K562 (cell line): ENCODE results near the gene HTR2A. TPM values are rescaled to one million over a fixed set of nuclear protein-coding genes. Genes with fewer than 3 reads are reported as not detected.

Experiments used
- ATF6 ChIP-seq: sonication (generic); formaldehyde crosslinking; IDR thresholded peaks from 2 replicates; pipeline ENCODE4 v1.4.0; 2020; ENCODE audit warnings: mild to moderate bottlenecking, missing genetic modification reagents
- C11orf30 ChIP-seq: fragments of 450-650 bp; IDR thresholded peaks from 2 replicates; pipeline ENCODE4 v1.6.1; 2016; ENCODE audit warnings: low read depth, mild to moderate bottlenecking
- CREM ChIP-seq: IDR thresholded peaks from 2 replicates; pipeline ENCODE4 v1.6.1; 2014; ENCODE audit warnings: antibody characterized with exemption, low read depth
- CTBP1 ChIP-seq: fragments of 450-650 bp; IDR thresholded peaks from 2 replicates; pipeline ENCODE4 v1.6.1; 2016; ENCODE audit warnings: borderline replicate concordance
- ESRRB ChIP-seq: fragments of 250-450 bp; sonication (Bioruptor Pico); IDR thresholded peaks from 2 replicates; pipeline ENCODE4 v1.5.0; 2020; ENCODE audit warnings: mild to moderate bottlenecking, moderate library complexity, borderline replicate concordance
- GABPB1 ChIP-seq: sonication (generic); formaldehyde crosslinking; IDR thresholded peaks from 2 replicates; pipeline ENCODE4 v1.8.0; 2022; ENCODE audit warnings: mild to moderate bottlenecking, missing genetic modification reagents
- KDM5B ChIP-seq: fragments of 200-600 bp; sonication (generic); IDR thresholded peaks from 2 replicates; pipeline ENCODE4 v1.6.1; 2012; ENCODE audit warnings: low read depth, mild to moderate bottlenecking, moderate library complexity, low read length, control low read depth, inconsistent platforms; ENCODE audit not compliant: insufficient replicate concordance
- MEF2D ChIP-seq: conservative IDR thresholded peaks from 2 replicates; pipeline ENCODE4 v1.6.1; 2016; ENCODE audit warnings: low read depth, missing genetic modification characterization, missing compliant biosample characterization
- NFATC3 ChIP-seq: fragments of 450-650 bp; IDR thresholded peaks from 2 replicates; pipeline ENCODE4 v1.6.1; 2017; ENCODE audit warnings: mild to moderate bottlenecking
- NFRKB ChIP-seq: fragments of 450-650 bp; IDR thresholded peaks from 2 replicates; pipeline ENCODE4 v1.6.1; 2016; ENCODE audit warnings: low read depth
- NR2C2 ChIP-seq, 2 experiments: fragments of 200-800 bp in 1 of 2; sonication (Bioruptor generic) in 1 of 2; sonication (generic) in 1 of 2; formaldehyde crosslinking in 1 of 2; IDR thresholded peaks; 2 replicates each; pipeline versions ENCODE4 v1.6.1 to v1.8.0; 2016 to 2022; ENCODE audit warnings: mild to moderate bottlenecking in 1 of 2, missing compliant biosample characterization in 1 of 2, missing genetic modification characterization in 1 of 2, missing genetic modification reagents in 1 of 2
- PHF20 ChIP-seq: fragments of 450-650 bp; IDR thresholded peaks from 2 replicates; pipeline ENCODE4 v1.6.1; 2018; ENCODE audit not compliant: partially characterized antibody
- RB1 ChIP-seq: fragments of 450-650 bp; IDR thresholded peaks from 2 replicates; pipeline ENCODE4 v1.6.1; 2017; ENCODE audit warnings: low read depth, mild to moderate bottlenecking
- RBBP5 ChIP-seq: fragments of 200-600 bp; sonication (generic); IDR thresholded peaks from 2 replicates; pipeline ENCODE4 v1.6.1; 2012; ENCODE audit warnings: borderline replicate concordance, mild to moderate bottlenecking, low read length, control low read depth, inconsistent platforms; ENCODE audit not compliant: insufficient read depth, poor library complexity, severe bottlenecking
- SAFB ChIP-seq: fragments of 200-400 bp; formaldehyde crosslinking; IDR thresholded peaks from 2 replicates; pipeline ENCODE4 v1.6.1; 2017; ENCODE audit warnings: low read depth, low read length, borderline replicate concordance
- TAF15 ChIP-seq: fragments of 200-400 bp; formaldehyde crosslinking; IDR thresholded peaks from 2 replicates; pipeline ENCODE4 v1.6.1; 2017; ENCODE audit warnings: mild to moderate bottlenecking, low read depth, low read length, moderate library complexity
- ZNF24 ChIP-seq: fragments of 450-650 bp; IDR thresholded peaks from 2 replicates; pipeline ENCODE4 v1.6.1; 2016
- ZNF584 ChIP-seq: fragments of 200-800 bp; sonication (Bioruptor generic); IDR thresholded peaks from 2 replicates; pipeline ENCODE4 v1.6.1; 2016; ENCODE audit warnings: low read depth, mild to moderate bottlenecking, missing genetic modification characterization, missing compliant biosample characterization
- ZNF592 ChIP-seq: fragments of 450-650 bp; IDR thresholded peaks from 2 replicates; pipeline ENCODE4 v1.6.1; 2017; ENCODE audit warnings: antibody characterized with exemption, mild to moderate bottlenecking
- ZNF655 ChIP-seq: fragments of 250-450 bp; sonication (Bioruptor Pico); IDR thresholded peaks from 2 replicates; pipeline ENCODE4 v1.5.0; 2021
- polyA plus RNA-seq, 8 experiments: library from polyadenylated mRNA; depleted of rRNA in 4 of 8; stranded (reverse) in 5 of 8; unstranded in 3 of 8; fragments of >200 nt; fragmentation: Nextera tagmentation in 2 of 8; fragmentation: Illumina TruSeq in 1 of 8; extraction: Ambion mirVana in 2 of 8; extraction: Trizol in 1 of 8; gene quantifications; 2 replicates each; pipeline versions ENCODE4 v1.2.1 to v1.2.3, GENCODE V29; 2011 to 2014; ENCODE audit warnings: inconsistent platforms in 1 of 8, missing spikeins in 1 of 8
- total RNA-seq, 7 experiments: library from RNA; depleted of rRNA in 6 of 7; stranded (reverse); fragments of >200 nt in 6 of 7; fragmentation: Illumina TruSeq in 2 of 7; extraction: Trizol in 2 of 7; gene quantifications; 2 replicates each; pipeline versions ENCODE4 v1.2.1 to v1.2.3, GENCODE V29; 2011 to 2021; ENCODE audit warnings: low replicate concordance in 1 of 7

The HTR2A gene
- total and polyA plus RNA-seq, 9 of the 15 experiments (the other 6 are each of a cell fraction or from before 2014, with no cell fraction given) = not detected

GRCh38 chr13:46796515-46797474 is 100.1 kb downstream of the HTR2A start, which contains the start of gene ESD (continued):
- TF ChIP-seq RBBP5 = peak; percentile 79
- peak; percentile 61; the same call in 1 of the 2 replicates for TF ChIP-seq GABPB1 (CRISPR knock-in tag)
- TF ChIP-seq MEF2D = no peak
- peak; percentile 74; the same call in 1 of the 2 replicates for TF ChIP-seq NFRKB
- no peak for TF ChIP-seq ZNF24
- peak; percentile 90 for TF ChIP-seq ZNF592
- 0 out of 2 replicates have a peak, but pooled peaks have one; percentile 30 for TF ChIP-seq RB1
- TF ChIP-seq C11orf30 = no peak
- peak; percentile 43; the same call in 1 of the 2 replicates for TF ChIP-seq CTBP1
- no peak for TF ChIP-seq TAF15
- no peak for TF ChIP-seq NFATC3
- no peak for TF ChIP-seq SAFB
- no peak for TF ChIP-seq ZNF655 (CRISPR knock-in tag)
- no peak; the same call in 1 of the 2 replicates for TF ChIP-seq NR2C2 (CRISPR knock-in tag; IDR thresholded peaks at IDR 0.05)
- TF ChIP-seq NR2C2 (tag; IDR thresholded peaks at IDR 0.05) = peak; percentile 62
- no peak for TF ChIP-seq ESRRB (CRISPR knock-in tag)
- peak; percentile 87 for TF ChIP-seq KDM5B
- TF ChIP-seq ZNF584 (CRISPR knock-in tag) = peak; percentile 38; the same call in 1 of the 2 replicates
- TF ChIP-seq ATF6 (CRISPR knock-in tag) = 0 out of 2 replicates have a peak, but pooled peaks have one; percentile 19
- TF ChIP-seq CREM = peak; percentile 27; the same call in 1 of the 2 replicates
- TF ChIP-seq PHF20 = peak; percentile 56
